Neuron (in vitro differentiated cells): ENCODE results near the gene RCAN3.

Source experiments
- H2AFZ ChIP-seq: one replicate; pipeline ENCODE4 v1.6.1; 2013; ENCODE audit warnings: low read depth, mild to moderate bottlenecking, inconsistent platforms, low read length, moderate library complexity
- H3K27me3 ChIP-seq: one replicate; pipeline ENCODE4 v1.6.1; 2013; ENCODE audit warnings: low read length; ENCODE audit not compliant: insufficient read depth
- H3K36me3 ChIP-seq: one replicate; pipeline ENCODE4 v1.6.1; 2013; ENCODE audit warnings: low read length; ENCODE audit not compliant: insufficient read depth
- H3K4me1 ChIP-seq: one replicate; pipeline ENCODE4 v1.6.1; 2013; ENCODE audit warnings: low read length; ENCODE audit not compliant: insufficient read depth
- H3K4me3 ChIP-seq: 2 replicates; pipeline ENCODE4 v1.5.1; 2013; ENCODE audit warnings: mild to moderate bottlenecking, low read length, moderate library complexity
- H3K9me3 ChIP-seq: one replicate; pipeline ENCODE4 v1.6.1; 2013; ENCODE audit warnings: low read length

Gene RCAN3

GRCh38 chr1:24551960-24552571, 49.4 kb downstream of the RCAN3 start:
- H3K36me3 ChIP-seq, result no peaks in the 10 kb centered on the region
- peaks cover 13% of the 10 kb centered on the region for H3K4me1 ChIP-seq
- H3K4me3 ChIP-seq, result no peak overlapping the region
- no peaks in the 10 kb centered on the region for H3K9me3 ChIP-seq
- no peak overlapping the region for H2AFZ ChIP-seq
- peaks cover 29% of the 10 kb centered on the region for H3K27me3 ChIP-seq

- Histone ChIP-seq H2AFZ (no peak overlapping the region), H3K27me3 (peaks cover 46% of the 10 kb centered on the region), H3K4me3 (no peak overlapping the region), H3K36me3 (no peaks in the 10 kb centered on the region), H3K9me3 (no peaks in the 10 kb centered on the region), H3K4me1 (peaks cover 13% of the 10 kb centered on the region)
Measured at GRCh38 chr1:24553931-24554330, 51.3 kb downstream of the RCAN3 start.

- Histone ChIP-seq H3K9me3 (no peaks in the 10 kb centered on the region), H3K36me3 (no peaks in the 10 kb centered on the region), H3K27me3 (peaks cover 46% of the 10 kb centered on the region), H3K4me1 (peaks cover 13% of the 10 kb centered on the region), H3K4me3 (no peak overlapping the region), H2AFZ (no peak overlapping the region)
Measured at GRCh38 chr1:24554714-24555113, 52.1 kb downstream of the RCAN3 start.

DNA sequence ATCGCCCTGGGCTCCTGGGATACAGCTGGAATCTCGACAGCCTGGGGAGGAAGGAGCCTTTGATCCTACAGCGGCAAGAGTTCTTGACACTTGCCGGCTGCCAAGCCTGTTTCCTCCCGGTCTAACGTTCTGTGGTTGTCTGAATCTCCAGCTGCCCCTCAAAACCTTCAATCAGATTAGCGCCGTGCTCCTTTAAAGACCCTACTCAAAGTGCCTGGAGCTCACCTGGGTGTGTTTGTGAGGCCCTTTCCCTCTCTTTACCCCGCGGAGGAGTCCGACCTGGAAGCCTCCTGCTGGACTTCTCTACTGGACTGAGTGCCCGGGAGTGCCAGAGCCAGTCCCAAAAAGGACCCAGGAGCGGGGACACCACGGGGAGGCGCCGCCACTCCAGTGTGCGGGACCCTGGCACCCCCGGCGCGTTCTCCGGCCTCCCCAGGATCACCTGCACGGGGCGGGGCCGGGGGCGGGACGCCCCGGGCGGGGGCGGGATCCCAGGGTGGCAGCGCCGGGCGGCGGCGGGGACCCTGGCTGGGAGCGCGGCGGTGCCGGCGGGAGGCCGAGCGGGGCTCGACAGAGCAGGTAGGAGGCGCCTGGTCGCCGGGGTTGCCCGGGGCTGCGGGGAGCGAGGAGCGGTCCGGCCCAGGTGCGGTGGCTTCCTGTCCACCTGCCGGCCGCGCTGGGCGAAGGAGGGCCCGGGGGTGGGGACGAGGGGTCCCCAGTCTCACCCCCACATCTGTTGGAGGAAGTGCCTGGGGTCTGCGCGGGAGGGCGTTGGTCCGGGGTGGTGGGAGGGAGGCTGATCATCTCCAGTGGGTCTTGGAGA, 53.2 kb downstream of the RCAN3 start, which contains the start of gene NCMAP:
Gene NCMAP (plus strand): TSS at position 497 of the 823 bp plus-strand sequence. CDS start 39,344 bp downstream, outside the sequence.
- Histone ChIP-seq H2AFZ (no peak within 1 kb of the TSS), H3K9me3 (no peaks in the 10 kb centered on the region), H3K4me3 (no peak within 1 kb of the TSS), H3K36me3 (no peaks in the 10 kb centered on the region), H3K27me3 (peaks cover 46% of the 10 kb centered on the region), H3K4me1 (peaks cover 13% of the 10 kb centered on the region)

DNA sequence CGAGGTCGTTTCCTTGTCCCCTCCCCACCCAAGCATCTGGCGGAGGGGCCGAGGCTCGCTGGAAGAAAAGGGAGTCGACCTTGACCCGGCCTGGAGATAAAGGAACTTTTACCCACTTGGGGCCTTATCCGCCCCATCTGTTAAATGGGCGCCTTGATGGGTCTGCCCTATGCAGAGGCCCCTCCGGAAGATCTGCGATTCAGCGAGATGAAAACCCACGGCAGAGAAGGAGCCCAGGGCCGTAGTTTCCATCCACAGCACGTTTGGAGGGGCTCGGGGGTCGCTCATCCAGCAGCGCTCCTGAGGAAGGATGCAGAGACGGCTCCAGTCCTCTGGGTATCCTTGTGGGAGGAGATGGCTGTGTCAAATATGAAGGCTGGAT, 53.8 kb downstream of the RCAN3 start:
- Histone ChIP-seq H3K9me3 (no peaks in the 10 kb centered on the region), H3K4me1 (peaks cover 13% of the 10 kb centered on the region), H3K4me3 (no peak overlapping the region), H3K27me3 (peaks cover 46% of the 10 kb centered on the region), H2AFZ (no peak overlapping the region), H3K36me3 (no peaks in the 10 kb centered on the region)

- Histone ChIP-seq H3K36me3 (no peaks in the 10 kb centered on the region), H3K27me3 (peaks cover 46% of the 10 kb centered on the region), H3K4me3 (no peak overlapping the region), H2AFZ (no peak overlapping the region), H3K4me1 (peaks cover 7% of the 10 kb centered on the region), H3K9me3 (no peaks in the 10 kb centered on the region)
Measured at GRCh38 chr1:24557220-24557619, 54.6 kb downstream of the RCAN3 start.

- Histone ChIP-seq H2AFZ (no peak overlapping the region), H3K4me3 (no peak overlapping the region), H3K36me3 (no peaks in the 10 kb centered on the region), H3K27me3 (peaks cover 46% of the 10 kb centered on the region), H3K4me1 (peaks cover 3% of the 10 kb centered on the region), H3K9me3 (no peaks in the 10 kb centered on the region)
Measured at GRCh38 chr1:24557711-24558131, 55.1 kb downstream of the RCAN3 start.

DNA sequence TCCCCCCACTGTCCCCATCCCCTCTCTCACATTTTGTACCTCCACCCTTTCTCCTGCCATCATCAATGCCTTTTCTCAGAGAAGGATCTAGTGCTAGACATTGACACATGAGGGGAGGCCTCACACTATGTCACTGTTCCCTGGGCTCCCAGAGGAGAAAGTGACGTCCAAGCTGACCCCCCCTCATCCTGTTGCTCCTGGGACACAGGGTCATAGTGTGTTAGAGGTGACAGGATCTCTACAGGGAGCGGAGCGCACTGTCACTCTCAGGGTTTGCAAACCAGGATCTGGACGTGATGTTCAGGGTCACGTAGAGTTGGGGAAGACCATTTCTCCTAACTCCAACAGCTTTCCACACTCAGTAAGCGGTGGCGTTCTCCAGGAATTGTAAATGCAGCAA, 55.8 kb downstream of the RCAN3 start:
- H3K4me1 ChIP-seq, result peaks cover 3% of the 10 kb centered on the region
- H3K4me3 ChIP-seq, result no peak overlapping the region
- H2AFZ ChIP-seq, result no peak overlapping the region
- H3K27me3 ChIP-seq, result peaks cover 46% of the 10 kb centered on the region
- no peaks in the 10 kb centered on the region for H3K9me3 ChIP-seq
- H3K36me3 ChIP-seq, result no peaks in the 10 kb centered on the region

GRCh38 chr1:24558902-24559791, 56.5 kb downstream of the RCAN3 start:
- no peak overlapping the region for H2AFZ ChIP-seq
- no peaks in the 10 kb centered on the region for H3K9me3 ChIP-seq
- no peak overlapping the region for H3K4me3 ChIP-seq
- H3K4me1 ChIP-seq, result peaks cover 3% of the 10 kb centered on the region
- H3K36me3 ChIP-seq, result no peaks in the 10 kb centered on the region
- H3K27me3 ChIP-seq, result peaks cover 41% of the 10 kb centered on the region

DNA sequence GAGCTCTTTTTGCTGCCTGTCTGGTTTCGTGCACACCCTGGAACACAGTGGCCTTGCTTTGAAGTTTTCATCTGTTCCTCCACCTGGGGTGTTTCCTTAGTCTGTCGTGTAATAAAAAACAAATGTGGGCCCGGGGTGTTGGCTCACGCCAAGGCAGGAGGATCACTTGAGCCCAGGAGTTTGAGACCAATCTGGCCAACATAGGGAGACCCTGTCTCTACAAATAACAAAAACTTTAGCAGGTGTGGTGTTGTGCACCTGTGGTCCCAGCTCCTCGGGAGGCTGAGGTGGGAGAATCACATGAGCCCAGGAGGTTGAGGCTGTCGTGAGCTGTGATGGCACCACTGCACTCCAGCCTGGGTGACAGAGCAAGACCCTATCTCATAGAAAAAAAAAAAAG, 57.7 kb downstream of the RCAN3 start:
- Histone ChIP-seq H3K4me1 (peaks cover 3% of the 10 kb centered on the region), H3K4me3 (no peak overlapping the region), H3K9me3 (no peaks in the 10 kb centered on the region), H3K36me3 (no peaks in the 10 kb centered on the region), H2AFZ (no peak overlapping the region), H3K27me3 (peaks cover 35% of the 10 kb centered on the region)

DNA sequence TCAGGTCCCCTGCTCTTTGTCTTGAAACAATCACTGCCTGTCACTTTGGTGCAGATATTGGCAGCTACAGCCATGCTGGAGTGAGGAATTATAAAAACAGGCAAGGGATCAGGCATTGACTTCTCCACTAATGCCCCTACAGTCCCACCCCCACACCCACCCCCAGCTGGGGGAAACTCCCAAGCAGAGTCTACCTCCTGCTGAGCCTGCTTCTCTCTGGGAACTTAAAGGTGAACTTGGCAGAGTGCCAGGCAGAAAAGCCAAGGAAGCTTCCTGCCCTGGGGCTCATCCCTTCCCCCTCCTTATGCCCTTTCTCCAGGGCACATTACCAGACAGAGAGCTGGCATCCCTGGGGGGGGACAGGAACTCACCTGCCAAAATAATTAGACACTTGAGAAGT, 60.0 kb downstream of the RCAN3 start:
- Histone ChIP-seq H3K36me3 (no peaks in the 10 kb centered on the region), H3K4me3 (no peak overlapping the region), H3K4me1 (no peaks in the 10 kb centered on the region), H3K9me3 (no peaks in the 10 kb centered on the region), H2AFZ (no peak overlapping the region), H3K27me3 (peaks cover 16% of the 10 kb centered on the region)

GRCh38 chr1:24564695-24565094, 62.1 kb downstream of the RCAN3 start:
- Histone ChIP-seq H2AFZ (no peak overlapping the region), H3K27me3 (peaks cover 5% of the 10 kb centered on the region), H3K4me3 (no peak overlapping the region), H3K9me3 (no peaks in the 10 kb centered on the region), H3K4me1 (no peaks in the 10 kb centered on the region), H3K36me3 (no peaks in the 10 kb centered on the region)
